K562 (cell line): ENCODE results near the gene ZNF563. TPM values are rescaled to one million over a fixed set of nuclear protein-coding genes. Genes with fewer than 3 reads are reported as not detected.

Source experiments
- CBFA2T3 ChIP-seq: fragments of 450-650 bp; IDR thresholded peaks from 2 replicates; pipeline ENCODE4 v1.6.1; 2017
- CHD4 ChIP-seq: fragments of 200-600 bp; sonication (generic); IDR thresholded peaks from 3 replicates; pipeline ENCODE4 v1.6.1; 2012; ENCODE audit warnings: low read depth, mild to moderate bottlenecking, mixed read lengths, low read length, inconsistent platforms; ENCODE audit not compliant: insufficient read depth, insufficient replicate concordance, poor library complexity, severe bottlenecking
- DIDO1 ChIP-seq: fragments of 450-650 bp; IDR thresholded peaks from 2 replicates; pipeline ENCODE4 v1.6.1; 2016; ENCODE audit warnings: low read depth, missing biosample characterization, missing genetic modification characterization
- KAT2B ChIP-seq: IDR thresholded peaks from one replicate; pipeline ENCODE4 v1.6.1; 2012; ENCODE audit warnings: low read depth, mild to moderate bottlenecking, control low read depth, inconsistent platforms, low read length, moderate library complexity
- NFE2L1 ChIP-seq: fragments of 450-650 bp; IDR thresholded peaks from 2 replicates; pipeline ENCODE4 v1.6.1; 2016; ENCODE audit warnings: missing genetic modification characterization, low read depth, mild to moderate bottlenecking, missing compliant biosample characterization, moderate library complexity, borderline replicate concordance
- SRSF3 ChIP-seq: fragments of 200-400 bp; formaldehyde crosslinking; IDR thresholded peaks from 2 replicates; pipeline ENCODE4 v1.6.1; 2016; ENCODE audit warnings: mild to moderate bottlenecking, low read length, moderate library complexity; ENCODE audit not compliant: insufficient read depth
- ZBTB7A ChIP-seq: IDR thresholded peaks from 2 replicates; pipeline ENCODE4 v1.6.1; 2011; ENCODE audit warnings: low read depth, mild to moderate bottlenecking, low read length, moderate library complexity, borderline replicate concordance; ENCODE audit not compliant: control insufficient read depth
- ZNF695 ChIP-seq: fragments of 450-650 bp; formaldehyde crosslinking; IDR thresholded peaks from 2 replicates; pipeline ENCODE4 v1.4.0; 2020; ENCODE audit warnings: mild to moderate bottlenecking, moderate library complexity
- polyA plus RNA-seq, 8 experiments: library from polyadenylated mRNA; depleted of rRNA in 4 of 8; stranded (reverse) in 5 of 8; unstranded in 3 of 8; fragments of >200 nt; fragmentation: Nextera tagmentation in 2 of 8; fragmentation: Illumina TruSeq in 1 of 8; extraction: Ambion mirVana in 2 of 8; extraction: Trizol in 1 of 8; gene quantifications; 2 replicates each; pipeline versions ENCODE4 v1.2.1 to v1.2.3, GENCODE V29; 2011 to 2014; ENCODE audit warnings: inconsistent platforms in 1 of 8, missing spikeins in 1 of 8
- total RNA-seq, 7 experiments: library from RNA; depleted of rRNA in 6 of 7; stranded (reverse); fragments of >200 nt in 6 of 7; fragmentation: Illumina TruSeq in 2 of 7; extraction: Trizol in 2 of 7; gene quantifications; 2 replicates each; pipeline versions ENCODE4 v1.2.1 to v1.2.3, GENCODE V29; 2011 to 2021; ENCODE audit warnings: low replicate concordance in 1 of 7
- TF ChIP-seq, protein P1 (sequence below): fragments of 150-350 bp; IDR thresholded peaks from 2 replicates; pipeline ENCODE4 v1.6.1; 2014; ENCODE audit warnings: low read depth, mild to moderate bottlenecking, low read length, borderline replicate concordance
- TF ChIP-seq, protein P2 (sequence below): fragments of 450-650 bp; IDR thresholded peaks from 2 replicates; pipeline ENCODE4 v1.6.1; 2016; ENCODE audit warnings: borderline replicate concordance
- TF ChIP-seq, protein P3 (sequence below): fragments of 250-450 bp; sonication (Bioruptor Pico); IDR thresholded peaks from 2 replicates; pipeline ENCODE4 v1.5.0; 2020; ENCODE audit warnings: mild to moderate bottlenecking, borderline replicate concordance
- TF ChIP-seq, protein P4 (sequence below): fragments of 250-450 bp; sonication (Bioruptor Pico); IDR thresholded peaks from 2 replicates; pipeline ENCODE4 v1.5.0; 2021; ENCODE audit warnings: mild to moderate bottlenecking, borderline replicate concordance
- TF ChIP-seq, protein P5 (sequence below): sonication (generic); formaldehyde crosslinking; IDR thresholded peaks from 2 replicates; pipeline ENCODE4 v1.8.0; 2022; ENCODE audit warnings: mild to moderate bottlenecking, missing genetic modification reagents

The ZNF563 gene
- total and polyA plus RNA-seq, 9 of the 15 experiments (the other 6 are each of a cell fraction or from before 2014, with no cell fraction given): 0.37 to 2.9 (median 0.74) TPM

DNA sequence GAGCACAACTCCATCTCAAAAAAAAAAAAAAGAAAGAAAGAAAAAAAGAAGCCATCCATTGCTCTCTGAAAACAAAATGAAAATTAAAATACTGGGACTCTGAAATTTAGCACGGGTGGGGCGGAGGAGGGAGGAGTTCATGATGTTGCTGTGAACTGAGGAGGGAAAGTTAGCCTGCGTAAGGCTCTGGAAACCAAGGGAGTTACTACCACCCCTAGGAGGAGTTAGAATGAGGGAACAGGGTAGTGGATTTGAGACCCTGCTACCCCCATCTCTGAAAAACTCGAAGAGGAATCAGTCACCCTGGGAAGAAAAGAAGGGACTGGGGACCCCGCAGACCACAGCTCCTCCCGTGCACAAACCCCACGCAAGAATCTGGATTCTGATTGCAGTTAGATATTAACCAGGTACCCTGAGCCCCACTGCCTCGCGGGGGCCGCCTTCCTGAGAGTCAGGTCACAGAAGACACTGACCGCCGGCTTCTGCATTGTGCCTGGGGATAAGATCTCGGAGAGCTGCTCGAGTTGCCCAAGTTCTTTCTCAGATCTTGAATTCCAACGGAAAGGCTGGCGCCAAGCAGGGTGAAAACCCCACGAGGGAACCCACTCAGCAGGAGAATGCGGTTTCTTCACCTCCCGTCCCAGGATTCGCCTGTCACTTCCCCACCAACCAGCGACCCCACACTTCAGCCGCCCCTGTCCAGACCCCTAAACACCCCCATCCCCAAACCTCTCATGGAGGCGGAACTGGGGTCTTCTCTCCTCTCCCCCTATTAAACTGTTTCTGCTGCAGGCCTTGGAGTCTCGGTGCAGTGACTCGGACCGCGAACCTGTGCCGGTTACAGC lies 31.2 kb upstream of the ZNF563 start (continued):
- TF ChIP-seq ZBTB7A: no peak; the same call in 1 of the 2 replicates
- TF ChIP-seq, protein P1, sequence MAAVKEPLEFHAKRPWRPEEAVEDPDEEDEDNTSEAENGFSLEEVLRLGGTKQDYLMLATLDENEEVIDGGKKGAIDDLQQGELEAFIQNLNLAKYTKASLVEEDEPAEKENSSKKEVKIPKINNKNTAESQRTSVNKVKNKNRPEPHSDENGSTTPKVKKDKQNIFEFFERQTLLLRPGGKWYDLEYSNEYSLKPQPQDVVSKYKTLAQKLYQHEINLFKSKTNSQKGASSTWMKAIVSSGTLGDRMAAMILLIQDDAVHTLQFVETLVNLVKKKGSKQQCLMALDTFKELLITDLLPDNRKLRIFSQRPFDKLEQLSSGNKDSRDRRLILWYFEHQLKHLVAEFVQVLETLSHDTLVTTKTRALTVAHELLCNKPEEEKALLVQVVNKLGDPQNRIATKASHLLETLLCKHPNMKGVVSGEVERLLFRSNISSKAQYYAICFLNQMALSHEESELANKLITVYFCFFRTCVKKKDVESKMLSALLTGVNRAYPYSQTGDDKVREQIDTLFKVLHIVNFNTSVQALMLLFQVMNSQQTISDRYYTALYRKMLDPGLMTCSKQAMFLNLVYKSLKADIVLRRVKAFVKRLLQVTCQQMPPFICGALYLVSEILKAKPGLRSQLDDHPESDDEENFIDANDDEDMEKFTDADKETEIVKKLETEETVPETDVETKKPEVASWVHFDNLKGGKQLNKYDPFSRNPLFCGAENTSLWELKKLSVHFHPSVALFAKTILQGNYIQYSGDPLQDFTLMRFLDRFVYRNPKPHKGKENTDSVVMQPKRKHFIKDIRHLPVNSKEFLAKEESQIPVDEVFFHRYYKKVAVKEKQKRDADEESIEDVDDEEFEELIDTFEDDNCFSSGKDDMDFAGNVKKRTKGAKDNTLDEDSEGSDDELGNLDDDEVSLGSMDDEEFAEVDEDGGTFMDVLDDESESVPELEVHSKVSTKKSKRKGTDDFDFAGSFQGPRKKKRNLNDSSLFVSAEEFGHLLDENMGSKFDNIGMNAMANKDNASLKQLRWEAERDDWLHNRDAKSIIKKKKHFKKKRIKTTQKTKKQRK: no peak
- no peak for TF ChIP-seq ZNF695 (CRISPR knock-in tag)
- TF ChIP-seq, protein P2, sequence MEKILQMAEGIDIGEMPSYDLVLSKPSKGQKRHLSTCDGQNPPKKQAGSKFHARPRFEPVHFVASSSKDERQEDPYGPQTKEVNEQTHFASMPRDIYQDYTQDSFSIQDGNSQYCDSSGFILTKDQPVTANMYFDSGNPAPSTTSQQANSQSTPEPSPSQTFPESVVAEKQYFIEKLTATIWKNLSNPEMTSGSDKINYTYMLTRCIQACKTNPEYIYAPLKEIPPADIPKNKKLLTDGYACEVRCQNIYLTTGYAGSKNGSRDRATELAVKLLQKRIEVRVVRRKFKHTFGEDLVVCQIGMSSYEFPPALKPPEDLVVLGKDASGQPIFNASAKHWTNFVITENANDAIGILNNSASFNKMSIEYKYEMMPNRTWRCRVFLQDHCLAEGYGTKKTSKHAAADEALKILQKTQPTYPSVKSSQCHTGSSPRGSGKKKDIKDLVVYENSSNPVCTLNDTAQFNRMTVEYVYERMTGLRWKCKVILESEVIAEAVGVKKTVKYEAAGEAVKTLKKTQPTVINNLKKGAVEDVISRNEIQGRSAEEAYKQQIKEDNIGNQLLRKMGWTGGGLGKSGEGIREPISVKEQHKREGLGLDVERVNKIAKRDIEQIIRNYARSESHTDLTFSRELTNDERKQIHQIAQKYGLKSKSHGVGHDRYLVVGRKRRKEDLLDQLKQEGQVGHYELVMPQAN: 0 out of 2 replicates have a peak, but pooled peaks have one; percentile 19
- TF ChIP-seq, protein P3, sequence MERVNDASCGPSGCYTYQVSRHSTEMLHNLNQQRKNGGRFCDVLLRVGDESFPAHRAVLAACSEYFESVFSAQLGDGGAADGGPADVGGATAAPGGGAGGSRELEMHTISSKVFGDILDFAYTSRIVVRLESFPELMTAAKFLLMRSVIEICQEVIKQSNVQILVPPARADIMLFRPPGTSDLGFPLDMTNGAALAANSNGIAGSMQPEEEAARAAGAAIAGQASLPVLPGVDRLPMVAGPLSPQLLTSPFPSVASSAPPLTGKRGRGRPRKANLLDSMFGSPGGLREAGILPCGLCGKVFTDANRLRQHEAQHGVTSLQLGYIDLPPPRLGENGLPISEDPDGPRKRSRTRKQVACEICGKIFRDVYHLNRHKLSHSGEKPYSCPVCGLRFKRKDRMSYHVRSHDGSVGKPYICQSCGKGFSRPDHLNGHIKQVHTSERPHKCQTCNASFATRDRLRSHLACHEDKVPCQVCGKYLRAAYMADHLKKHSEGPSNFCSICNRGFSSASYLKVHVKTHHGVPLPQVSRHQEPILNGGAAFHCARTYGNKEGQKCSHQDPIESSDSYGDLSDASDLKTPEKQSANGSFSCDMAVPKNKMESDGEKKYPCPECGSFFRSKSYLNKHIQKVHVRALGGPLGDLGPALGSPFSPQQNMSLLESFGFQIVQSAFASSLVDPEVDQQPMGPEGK (CRISPR knock-in tag): no peak
- TF ChIP-seq KAT2B: no peak
- no peak for TF ChIP-seq CHD4
- TF ChIP-seq, protein P4, sequence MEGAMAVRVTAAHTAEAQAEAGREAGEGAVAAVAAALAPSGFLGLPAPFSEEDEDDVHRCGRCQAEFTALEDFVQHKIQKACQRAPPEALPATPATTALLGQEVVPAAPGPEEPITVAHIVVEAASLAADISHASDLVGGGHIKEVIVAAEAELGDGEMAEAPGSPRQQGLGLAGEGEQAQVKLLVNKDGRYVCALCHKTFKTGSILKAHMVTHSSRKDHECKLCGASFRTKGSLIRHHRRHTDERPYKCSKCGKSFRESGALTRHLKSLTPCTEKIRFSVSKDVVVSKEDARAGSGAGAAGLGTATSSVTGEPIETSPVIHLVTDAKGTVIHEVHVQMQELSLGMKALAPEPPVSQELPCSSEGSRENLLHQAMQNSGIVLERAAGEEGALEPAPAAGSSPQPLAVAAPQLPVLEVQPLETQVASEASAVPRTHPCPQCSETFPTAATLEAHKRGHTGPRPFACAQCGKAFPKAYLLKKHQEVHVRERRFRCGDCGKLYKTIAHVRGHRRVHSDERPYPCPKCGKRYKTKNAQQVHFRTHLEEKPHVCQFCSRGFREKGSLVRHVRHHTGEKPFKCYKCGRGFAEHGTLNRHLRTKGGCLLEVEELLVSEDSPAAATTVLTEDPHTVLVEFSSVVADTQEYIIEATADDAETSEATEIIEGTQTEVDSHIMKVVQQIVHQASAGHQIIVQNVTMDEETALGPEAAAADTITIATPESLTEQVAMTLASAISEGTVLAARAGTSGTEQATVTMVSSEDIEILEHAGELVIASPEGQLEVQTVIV: no peak
- TF ChIP-seq DIDO1: no peak
- no peak for TF ChIP-seq NFE2L1
- TF ChIP-seq, protein P5, sequence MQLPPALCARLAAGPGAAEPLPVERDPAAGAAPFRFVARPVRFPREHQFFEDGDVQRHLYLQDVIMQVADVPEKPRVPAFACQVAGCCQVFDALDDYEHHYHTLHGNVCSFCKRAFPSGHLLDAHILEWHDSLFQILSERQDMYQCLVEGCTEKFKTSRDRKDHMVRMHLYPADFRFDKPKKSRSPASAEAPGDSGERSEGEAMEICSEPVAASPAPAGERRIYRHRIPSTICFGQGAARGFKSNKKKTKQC (CRISPR knock-in tag): 0 out of 2 replicates have a peak, but pooled peaks have one; percentile 4
- no peak for TF ChIP-seq SRSF3
- TF ChIP-seq CBFA2T3: no peak
